Upper lobe of left lung (tissue), 4 donors: ENCODE measurements around the gene ATG2B.

Experiments
- CTCF ChIP-seq, 6 experiments: fragments of 450-650 bp in 4 of 6; fragments of 200-600 bp in 2 of 6; sonication (generic) in 2 of 6; IDR thresholded peaks; one replicate each; pipeline ENCODE4 v1.5.1; 2016 to 2019; ENCODE audit warnings: antibody characterized with exemption in 6 of 6
- POLR2AphosphoS5 ChIP-seq, 2 donors: sonication (generic); formaldehyde crosslinking; IDR thresholded peaks; one replicate each; pipeline ENCODE4 v1.5.1; 2017; ENCODE audit warnings: antibody characterized with exemption in 2 of 2

- TF ChIP-seq CTCF (IDR thresholded peaks at IDR 0.05) (no peak), POLR2AphosphoS5 (IDR thresholded peaks at IDR 0.05) (no peak)
Measured at GRCh38 chr14:96257056-96257455, 106.1 kb downstream of the ATG2B start.
